ENCODE results near the gene AGRN.
"Not testable (repeated sequence)": the region's sequence is repeated elsewhere in the genome, so short reads cannot be mapped to it uniquely, and the experiment has no call there.

Gene AGRN

DNA sequence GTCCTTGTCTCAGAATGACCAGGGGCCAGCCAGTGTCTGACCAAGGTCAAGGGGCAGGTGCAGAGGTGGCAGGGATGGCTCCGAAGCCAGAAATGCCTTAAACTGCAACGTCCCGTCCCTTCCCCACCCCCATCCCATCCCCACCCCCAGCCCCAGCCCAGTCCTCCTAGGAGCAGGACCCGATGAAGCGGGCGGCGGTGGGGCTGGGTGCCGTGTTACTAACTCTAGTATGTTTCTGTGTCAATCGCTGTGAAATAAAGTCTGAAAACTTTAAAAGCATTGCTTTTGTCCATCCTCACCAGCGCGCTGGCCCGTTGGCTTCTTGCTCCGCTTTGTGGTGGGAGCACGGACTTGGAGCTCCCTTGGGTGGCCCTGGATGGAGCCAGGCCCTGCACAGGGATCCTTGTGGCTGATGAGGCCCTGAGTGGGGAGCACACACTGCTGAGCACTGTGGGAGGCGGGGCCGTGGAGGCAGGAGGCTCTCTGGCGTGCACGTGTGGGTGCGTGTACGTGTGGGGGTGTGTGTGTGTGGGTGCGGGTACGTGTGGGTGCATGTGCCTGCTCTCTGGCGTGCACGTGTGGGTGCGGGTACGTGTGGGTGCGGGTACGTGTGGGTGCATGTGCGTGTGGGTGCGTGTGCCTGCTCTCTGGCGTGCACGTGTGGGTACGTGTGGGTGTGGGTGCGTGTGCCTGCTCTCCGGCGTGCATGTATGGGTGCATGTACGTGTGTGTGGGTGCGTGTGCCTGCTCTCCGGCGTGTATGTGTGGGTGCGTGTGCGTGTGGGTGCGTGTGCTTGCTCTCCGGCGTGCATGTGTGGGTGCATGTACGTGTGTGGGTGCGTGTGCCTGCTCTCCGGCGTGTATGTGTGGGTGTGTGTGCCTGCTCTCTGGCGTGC is 36.2 kb downstream of the AGRN start:
- no peak for DNase-seq

DNA sequence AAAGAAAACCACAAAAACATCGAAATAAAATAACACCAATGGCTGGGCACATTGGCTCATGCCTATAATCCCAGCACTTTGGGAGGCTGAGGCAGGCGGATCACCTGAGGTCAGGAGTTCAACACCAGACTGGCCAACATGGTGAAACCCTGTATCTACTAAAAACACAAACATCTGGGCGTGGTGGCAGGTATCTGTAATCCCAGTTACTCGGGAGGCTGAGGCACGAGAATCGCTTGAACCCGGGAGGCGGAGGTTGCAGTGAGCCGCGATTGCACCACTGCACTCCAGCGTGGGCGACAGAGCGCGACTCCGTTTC is 37.8 kb downstream of the AGRN start:
- DNase-seq, result not testable (repeated sequence)

DNA sequence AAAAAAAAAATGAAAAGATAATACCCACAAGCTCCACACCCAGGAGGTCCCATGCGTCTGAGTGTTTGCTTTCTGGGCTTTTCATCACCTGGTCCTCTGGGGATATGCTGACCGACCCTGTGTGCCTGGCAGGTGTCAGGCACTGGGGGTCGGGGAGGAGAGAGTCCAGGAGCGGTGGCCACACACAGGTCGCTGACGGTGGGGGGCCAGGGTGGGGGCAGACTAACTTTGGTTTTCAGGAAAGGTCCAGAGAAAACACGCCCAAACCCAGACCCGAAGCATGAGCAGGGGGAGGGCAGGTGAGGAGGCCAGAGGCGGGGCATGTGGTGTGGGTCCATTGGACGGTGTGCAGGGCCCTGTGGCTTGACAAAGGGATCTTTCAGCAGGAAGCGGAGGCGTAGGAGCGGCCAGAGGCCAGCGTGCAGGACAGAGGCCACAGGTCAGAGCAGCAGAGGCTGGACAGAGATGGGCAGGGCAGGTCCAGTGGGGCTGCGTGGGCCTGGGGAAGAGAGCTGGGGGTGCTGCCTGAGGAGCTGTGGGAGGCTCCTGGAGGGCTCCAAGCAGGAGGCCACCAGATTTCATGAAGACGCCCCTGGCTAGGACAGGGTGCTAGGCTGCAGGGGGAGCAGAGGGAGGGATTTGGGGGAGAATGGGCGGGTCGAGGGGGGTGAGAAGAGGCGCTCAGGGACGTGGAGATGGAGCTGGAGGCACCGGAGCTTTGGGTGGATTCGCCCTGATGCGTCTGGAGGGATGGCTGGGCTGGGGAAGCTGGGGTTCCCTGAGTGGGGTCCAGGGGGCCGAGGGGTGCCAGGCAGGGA is 38.4 kb downstream of the AGRN start:
- DNase-seq, result no peak

- DNase-seq, result peak; percentile 38
Observed at GRCh38 chr1:1058921-1059493, 39.1 kb downstream of the AGRN start.

DNA sequence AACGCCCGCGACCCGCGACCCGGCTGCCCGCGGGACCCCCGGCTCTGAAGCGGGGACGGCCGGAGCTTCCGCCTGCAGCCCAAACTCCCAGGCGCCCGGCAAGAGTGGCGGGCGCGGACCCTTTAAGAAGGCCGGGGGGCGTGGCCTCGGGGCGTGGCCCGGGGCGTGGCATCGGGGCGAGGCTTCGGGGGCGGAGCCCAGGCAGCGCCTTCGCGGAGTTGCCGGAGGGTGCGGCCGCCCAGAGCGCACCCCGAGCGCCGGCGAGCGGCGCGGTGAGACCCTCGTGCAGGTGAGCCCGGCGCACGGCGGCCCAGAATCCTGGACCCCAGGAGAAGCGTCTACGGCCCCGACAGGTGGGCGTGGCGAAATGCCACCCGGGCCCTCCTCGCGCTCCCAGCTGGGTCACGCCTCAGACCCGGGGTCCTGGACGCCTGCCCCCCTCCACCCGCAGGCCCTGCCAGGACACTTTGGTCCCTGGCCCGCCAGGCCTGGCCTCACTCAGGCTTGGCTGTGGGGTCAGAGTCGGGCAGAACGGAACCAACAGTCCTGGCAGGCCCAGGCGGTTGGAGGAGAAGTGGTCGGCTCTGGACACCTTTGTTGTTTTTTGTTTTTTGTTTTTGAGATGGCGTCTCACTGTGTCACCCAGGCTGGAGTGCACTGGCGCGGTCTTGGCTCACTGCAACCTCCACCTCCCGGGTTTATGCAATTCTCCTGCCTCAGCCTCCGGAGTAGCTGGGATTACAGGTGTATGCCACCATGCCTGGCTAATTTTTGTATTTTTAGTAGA is 39.8 kb downstream of the AGRN start:
- DNase-seq, result peak; percentile 93

GRCh38 chr1:1060281-1061000 is 40.5 kb downstream of the AGRN start:
- no peak for DNase-seq

DNA sequence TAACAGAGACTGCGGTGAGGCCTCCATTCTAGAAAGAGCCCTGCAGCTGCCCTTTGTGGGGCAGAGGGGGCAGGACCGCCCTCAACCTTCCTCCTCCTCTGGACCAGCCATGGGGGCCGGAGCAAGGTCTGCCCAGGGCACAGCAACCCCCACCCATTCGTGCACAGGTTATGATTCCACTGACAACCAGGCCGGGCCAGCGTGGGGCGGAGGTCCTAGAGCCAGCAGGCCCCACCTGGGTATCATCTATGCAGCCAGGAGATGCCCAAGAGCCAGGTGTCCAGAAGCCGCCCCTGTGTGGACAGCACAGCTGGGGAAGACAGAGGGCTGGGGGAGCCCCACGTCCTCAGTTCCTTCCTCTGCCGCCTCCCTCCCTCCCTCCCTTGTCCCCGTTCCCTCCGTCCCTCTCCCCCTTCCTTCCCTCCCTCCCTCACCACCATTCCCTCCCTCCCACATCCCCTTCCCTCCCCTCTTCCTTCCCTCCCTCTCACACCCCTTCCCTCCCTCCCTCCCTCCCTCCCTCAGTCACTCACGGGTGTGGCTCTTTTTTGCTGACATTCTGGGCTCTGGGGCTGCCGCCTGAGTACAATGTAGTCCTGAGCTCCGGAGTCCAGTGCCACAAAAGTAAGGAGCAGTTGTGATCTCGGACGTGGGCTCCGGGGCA is 41.9 kb downstream of the AGRN start:
- DNase-seq, result no peak

DNA sequence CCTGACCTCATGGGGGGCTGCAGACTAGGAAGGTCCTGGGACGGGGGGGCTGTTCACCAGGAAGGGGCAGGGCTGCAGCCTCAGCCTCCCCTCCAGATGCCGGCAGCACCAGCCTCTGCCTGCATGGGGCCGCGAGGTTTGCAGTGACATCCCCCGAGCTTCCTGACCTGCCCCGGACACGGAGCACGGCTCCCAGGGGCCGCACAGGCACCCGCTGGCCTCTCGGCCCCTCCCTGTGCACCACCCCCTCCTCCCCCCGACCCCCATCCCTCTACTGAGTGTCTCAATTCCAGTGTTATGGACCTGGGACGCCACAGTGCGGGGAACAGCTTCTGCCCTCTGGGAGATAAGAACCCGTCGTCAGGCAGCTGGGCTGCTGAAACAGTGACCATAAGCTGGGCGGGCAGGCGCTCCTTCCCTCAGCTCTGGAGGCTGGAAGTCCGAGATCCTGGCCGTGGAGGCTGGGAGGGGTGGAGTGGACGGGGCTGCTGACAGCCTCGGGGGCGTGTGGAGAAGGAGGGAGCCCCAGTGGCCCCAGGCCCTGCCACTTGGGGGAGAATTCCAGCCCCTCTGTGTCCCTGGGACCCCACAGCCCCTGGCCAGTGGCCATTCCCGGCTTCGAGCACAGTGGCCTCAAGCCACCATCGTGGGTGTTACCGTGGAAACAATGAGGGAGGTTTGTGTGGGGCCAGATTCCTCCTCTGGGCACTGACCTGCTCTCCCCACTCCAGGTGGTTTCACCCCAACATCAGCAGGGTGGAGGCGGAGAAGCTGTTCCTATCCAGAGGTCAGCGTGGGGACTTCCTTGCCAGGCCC is 42.6 kb downstream of the AGRN start:
- DNase-seq, result no peak

- no peak for DNase-seq
Observed at GRCh38 chr1:1063261-1063944, 43.5 kb downstream of the AGRN start.

DNA sequence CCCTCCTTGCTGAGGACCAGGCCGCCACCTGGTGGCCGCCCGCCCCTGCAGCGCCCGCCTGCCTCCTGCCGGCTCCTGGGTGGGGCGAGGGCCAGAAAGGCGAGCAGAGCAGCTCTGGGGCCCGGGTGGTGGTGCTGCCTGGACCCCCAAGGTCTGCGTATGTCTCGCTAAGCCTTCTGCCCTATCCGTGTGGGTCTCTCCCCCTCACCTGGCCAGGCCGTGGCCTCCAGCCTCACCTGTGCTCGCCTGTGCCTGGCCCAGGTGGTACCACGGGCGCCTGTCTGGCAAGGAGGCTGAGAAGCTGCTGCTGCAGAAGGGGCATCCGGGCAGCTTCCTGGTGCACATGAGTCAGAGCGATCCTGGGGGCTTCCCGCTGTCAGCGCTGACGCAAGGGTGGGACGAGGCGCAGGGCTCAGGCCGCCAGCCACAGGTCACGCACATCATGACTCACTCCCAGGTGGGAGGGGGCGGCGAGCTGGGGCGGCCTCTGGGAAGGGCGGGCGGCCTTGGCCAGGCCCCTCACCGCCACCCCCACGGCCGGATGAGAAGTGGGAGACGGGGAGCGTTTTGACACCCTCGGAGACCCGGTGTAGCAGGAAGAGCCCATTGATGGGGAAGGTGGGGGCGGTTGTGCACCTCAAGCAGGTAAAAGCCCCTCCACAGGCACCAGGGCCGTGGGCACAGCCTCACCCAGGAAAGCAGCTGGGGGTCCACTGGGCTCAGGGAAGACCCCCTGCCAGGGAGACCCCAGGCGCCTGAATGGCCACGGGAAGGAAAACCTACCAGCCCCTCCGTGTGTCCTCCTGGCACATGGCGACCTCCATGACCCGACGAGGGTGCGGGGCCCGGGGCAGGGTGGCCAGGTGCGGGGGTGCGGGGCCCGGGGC is 44.3 kb downstream of the AGRN start:
- peak; percentile 91 for DNase-seq

- no peak for DNase-seq
Observed at GRCh38 chr1:1065265-1065939, 45.5 kb downstream of the AGRN start.

GRCh38 chr1:1065940-1066304 is 46.0 kb downstream of the AGRN start:
- not testable (repeated sequence) for DNase-seq

GRCh38 chr1:1066403-1067283 is 46.7 kb downstream of the AGRN start:
- DNase-seq, result no peak

GRCh38 chr1:1067284-1067859 is 47.5 kb downstream of the AGRN start:
- DNase-seq, result no peak

DNA sequence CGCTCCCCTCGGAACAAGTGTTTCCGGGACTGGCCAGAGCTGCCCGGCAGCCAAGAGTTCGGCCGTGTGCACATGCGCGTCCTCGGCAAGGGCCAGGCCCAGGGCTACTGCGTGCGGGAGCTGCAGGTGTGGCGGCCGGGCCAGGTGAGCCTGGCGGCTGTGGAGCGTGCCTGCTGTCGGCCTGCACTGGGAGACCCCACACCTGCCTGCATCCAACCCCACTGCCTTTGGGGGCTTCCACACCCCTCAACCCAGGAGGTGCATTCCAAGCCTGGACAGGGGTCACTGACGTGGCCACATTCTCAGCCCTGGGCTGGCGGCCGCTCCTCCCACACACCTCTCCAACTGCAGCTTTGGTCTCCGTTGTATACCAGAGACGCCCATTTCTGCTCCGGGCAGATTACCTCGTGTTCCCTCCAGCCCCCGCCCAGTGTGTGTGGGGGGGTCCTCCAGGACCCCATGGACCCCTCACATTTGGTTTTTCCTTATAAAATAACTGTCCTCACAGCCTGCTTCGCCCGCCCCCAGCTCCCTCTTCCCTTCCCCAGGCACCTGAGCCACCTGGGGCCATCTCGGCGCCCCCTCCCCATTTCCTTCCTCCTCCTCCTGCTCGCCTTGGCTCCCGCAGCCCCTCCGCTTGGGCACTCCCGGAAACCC is 48.1 kb downstream of the AGRN start:
- no peak for DNase-seq

DNA sequence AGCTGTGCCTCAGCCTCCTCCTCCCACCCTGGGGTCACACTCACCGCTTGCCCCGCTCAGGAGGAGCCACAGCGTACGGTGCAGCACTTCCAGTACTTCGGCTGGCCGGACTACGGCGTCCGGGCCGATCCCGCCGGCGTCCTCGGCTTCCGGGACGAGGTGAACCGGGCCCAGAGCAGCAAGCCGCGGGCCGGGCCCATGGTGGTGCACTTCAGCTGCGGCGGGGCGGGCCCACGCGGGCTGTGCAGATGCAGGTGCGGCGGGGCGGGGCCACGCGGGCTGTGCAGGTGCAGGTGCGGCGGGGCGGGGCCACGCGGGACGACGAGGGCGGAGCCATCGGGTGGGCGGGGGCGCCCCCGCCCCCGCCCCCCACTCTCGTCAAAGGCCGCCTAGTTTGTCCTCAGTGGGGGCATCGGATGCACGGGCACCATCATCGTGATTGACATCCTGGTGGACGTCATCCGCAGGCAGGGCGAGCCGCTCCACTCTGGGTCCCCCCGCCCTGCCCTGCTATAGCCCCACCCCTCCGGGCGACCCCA is 48.7 kb downstream of the AGRN start:
- DNase-seq, result peak; percentile 41

Measured in stimulated activated CD4-positive, alpha-beta T cell treated with anti-CD3 and anti-CD28 coated beads, Interleukin-4, amount 100 ng/mL, for 1 hour (primary cell).